Tibial nerve (tissue), 4 donors: ENCODE measurements around the gene PLD5.

ENCODE experiments used
- EP300 ChIP-seq, 2 donors: sonication (generic); formaldehyde crosslinking; IDR thresholded peaks; one replicate each; pipeline ENCODE4 v1.6.1; 2017; ENCODE audit warnings: antibody characterized with exemption in 2 of 2, mild to moderate bottlenecking in 1 of 2
- POLR2A ChIP-seq, 2 donors: fragments of 450-650 bp; IDR thresholded peaks; one replicate each; pipeline ENCODE4 v1.6.1; 2017; ENCODE audit warnings: antibody characterized with exemption in 2 of 2, mild to moderate bottlenecking in 2 of 2, moderate library complexity in 2 of 2
- TF ChIP-seq, protein P1 (sequence below), 5 experiments: fragments of 200-600 bp in 3 of 5; fragments of 450-650 bp in 2 of 5; sonication (generic) in 3 of 5; IDR thresholded peaks; one replicate each; pipeline ENCODE4 v1.5.1; 2016 to 2019; ENCODE audit warnings: antibody characterized with exemption in 5 of 5, mild to moderate bottlenecking in 3 of 5, moderate library complexity in 2 of 5

DNA sequence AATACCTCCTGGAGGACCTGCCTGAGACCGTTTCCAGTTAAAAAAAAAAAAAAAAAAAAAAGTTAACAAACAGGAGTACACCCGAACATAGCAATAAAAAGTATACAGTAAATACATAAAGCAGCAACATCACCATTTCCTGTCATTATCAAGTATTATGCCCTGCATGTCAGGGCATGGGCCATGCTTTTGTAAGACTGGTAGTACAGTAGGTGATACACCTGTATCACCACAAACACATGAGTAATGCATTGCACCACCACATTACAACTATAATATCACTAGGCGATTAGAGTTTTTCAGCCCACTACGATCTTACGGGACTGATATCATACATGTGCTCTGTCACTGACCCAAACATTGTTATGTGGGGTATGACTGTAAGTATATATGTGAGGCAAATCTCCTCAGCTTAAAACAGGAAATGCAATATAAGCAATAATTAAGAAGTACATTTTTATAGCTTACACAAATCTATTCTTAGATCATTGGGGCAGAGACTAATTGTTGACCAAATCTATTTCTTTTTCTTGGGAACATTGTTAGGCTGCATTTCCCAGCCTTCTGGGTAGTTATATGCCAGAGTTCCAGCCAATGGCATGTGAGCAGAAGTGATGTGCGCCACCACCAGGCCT lies 98.1 kb downstream of the PLD5 start:
- TF ChIP-seq, protein P1, sequence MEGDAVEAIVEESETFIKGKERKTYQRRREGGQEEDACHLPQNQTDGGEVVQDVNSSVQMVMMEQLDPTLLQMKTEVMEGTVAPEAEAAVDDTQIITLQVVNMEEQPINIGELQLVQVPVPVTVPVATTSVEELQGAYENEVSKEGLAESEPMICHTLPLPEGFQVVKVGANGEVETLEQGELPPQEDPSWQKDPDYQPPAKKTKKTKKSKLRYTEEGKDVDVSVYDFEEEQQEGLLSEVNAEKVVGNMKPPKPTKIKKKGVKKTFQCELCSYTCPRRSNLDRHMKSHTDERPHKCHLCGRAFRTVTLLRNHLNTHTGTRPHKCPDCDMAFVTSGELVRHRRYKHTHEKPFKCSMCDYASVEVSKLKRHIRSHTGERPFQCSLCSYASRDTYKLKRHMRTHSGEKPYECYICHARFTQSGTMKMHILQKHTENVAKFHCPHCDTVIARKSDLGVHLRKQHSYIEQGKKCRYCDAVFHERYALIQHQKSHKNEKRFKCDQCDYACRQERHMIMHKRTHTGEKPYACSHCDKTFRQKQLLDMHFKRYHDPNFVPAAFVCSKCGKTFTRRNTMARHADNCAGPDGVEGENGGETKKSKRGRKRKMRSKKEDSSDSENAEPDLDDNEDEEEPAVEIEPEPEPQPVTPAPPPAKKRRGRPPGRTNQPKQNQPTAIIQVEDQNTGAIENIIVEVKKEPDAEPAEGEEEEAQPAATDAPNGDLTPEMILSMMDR (IDR thresholded peaks at IDR 0.05) = no peak
- no peak for TF ChIP-seq POLR2A (IDR thresholded peaks at IDR 0.05)
- TF ChIP-seq EP300 (IDR thresholded peaks at IDR 0.05) = no peak
